CD4-positive, alpha-beta T cell treated with Interleukin-21 for 1 hour (primary cell): ENCODE measurements around the gene LEKR1.
"Not testable (repeated sequence)": the region's sequence is repeated elsewhere in the genome, so short reads cannot be mapped to it uniquely, and the experiment has no call there.

Source experiments
- DNase-seq: peaks from one replicate; pipeline ENCODE4 v3.0.0-alpha.2; 2020

LEKR1 gene

GRCh38 chr3:156808025-156808424, 18.1 kb upstream of the LEKR1 start:
- no peak for DNase-seq

- no peak for DNase-seq
Observed at GRCh38 chr3:156811089-156811862, 14.9 kb upstream of the LEKR1 start.

DNA sequence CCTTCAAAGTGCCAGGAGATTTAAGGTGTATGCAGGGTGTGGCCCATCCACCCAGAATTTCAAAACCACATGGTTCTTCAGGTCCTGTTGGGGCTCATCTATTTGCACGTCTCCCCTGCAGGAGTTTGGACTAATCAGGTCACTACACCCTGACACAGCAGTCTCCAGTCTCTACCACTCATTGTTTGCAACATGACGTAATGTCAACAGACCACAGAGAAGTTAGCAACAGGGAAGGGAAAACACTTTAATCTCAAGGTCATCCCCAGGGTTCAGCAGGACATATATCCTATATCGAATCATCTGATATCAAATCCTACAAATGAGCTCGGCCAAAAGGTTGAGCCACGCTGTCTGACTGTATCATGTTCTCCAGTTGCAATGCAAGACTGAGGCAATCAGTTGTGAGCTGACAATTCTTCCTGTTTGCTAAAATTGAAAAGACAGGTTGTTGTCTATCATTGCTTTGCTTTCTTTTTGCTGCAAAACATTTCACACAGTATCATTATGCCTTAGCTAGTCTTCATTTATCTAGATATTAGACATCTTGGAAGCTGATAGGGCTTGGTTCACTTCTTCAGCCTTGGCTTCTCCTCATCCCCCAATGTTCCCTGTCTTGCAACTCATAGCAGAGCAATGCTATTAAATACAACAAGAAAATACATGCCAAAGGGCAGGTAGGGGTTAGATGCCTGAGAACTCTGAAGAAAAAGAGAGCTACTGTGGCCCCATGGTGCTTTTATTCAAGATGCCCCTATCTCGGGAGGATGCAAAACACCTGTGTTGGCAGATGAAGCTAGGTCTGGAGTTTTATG, 13.4 kb upstream of the LEKR1 start:
- DNase-seq: no peak

- DNase-seq: no peak
Observed at GRCh38 chr3:156814295-156814694, 11.9 kb upstream of the LEKR1 start.

DNA sequence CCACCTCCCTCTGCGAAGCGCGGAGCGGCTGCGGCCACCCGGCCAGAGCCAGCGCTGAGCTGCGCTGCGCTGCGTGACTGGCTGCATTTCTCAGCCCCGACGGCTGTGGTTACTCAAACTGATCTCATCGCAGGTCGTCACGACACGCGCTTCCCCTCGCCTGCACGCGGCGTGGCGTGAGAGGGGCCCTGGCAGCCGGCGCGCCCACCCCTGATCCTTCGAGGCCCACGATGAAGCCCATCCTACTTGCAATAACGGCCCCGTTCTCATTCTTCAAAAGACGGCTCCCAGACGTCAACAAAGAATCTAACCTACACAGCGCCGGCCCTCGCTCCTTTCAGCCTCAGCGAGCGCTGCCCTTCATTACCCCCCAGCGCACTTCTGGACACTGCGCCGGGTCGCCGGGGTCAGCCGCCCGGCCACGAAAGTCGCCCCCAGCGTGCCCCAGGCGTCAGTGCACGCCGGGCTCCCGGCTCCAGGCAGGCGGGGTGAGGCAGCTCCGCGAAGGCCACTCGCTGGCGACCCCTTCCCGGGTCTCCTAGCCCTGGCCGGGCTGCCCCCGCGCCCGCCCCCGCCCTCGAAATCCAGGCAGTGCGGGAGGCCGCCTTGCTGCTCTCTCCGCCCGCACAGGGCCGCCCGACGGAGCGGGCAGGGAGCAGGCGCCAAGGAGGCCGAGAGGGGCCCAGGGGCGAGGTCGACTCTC, 9.9 kb upstream of the LEKR1 start:
- peak; percentile 21 for DNase-seq

GRCh38 chr3:156816794-156817645, 9.1 kb upstream of the LEKR1 start:
- peak; percentile 80 for DNase-seq

DNA sequence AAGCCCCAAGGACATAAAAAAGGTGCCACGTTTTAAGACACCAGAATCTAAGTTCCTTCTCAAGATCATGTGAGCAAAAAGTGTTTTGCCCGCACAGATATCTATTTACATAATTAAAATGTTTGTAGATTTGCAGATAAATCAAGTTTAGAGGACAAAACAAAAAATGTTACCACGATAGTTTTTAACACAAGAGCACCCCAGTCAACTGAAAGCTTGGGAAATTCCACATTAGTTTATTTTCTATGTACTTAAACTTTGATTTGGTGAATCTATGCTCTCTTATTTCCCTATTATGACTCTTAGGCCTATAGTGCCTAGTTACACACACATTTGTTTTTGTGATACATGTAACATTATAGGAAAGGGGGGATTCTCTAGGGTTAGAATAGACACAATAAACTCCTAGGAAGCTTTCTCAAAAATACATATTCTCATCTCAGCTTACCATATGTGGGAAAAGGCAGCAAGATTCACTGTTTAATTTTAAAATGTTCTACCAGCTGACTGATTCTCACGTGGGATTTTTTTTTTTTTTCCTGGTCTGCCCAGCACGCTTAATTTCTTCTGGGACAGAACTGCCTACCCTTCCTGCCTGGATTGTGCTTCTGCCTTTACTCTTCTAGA, 8.4 kb upstream of the LEKR1 start:
- DNase-seq: no peak

GRCh38 chr3:156818273-156818651, 7.9 kb upstream of the LEKR1 start:
- DNase-seq: no peak

DNA sequence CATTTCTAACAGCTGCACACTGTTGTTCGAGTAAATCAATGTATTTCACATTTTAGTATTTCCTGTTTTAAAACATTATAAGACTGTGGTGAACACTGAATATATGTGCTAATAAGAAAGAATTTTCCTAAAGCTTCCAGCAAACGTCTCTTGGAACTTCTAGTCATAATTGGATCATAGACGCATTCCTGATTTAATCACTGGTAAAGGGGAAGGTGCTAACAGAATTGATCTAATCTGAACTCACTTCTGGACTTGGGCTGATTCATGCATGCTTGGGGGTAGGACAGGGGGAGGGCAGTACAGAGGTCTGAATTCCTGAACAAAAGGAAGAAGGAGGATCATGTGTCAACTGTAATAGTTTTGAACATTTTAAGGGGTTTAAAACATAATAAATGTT, 7.3 kb upstream of the LEKR1 start:
- no peak for DNase-seq

- no peak for DNase-seq
Observed at GRCh38 chr3:156819842-156820691, 6.1 kb upstream of the LEKR1 start.

GRCh38 chr3:156820692-156821080, 5.5 kb upstream of the LEKR1 start:
- no peak for DNase-seq

DNA sequence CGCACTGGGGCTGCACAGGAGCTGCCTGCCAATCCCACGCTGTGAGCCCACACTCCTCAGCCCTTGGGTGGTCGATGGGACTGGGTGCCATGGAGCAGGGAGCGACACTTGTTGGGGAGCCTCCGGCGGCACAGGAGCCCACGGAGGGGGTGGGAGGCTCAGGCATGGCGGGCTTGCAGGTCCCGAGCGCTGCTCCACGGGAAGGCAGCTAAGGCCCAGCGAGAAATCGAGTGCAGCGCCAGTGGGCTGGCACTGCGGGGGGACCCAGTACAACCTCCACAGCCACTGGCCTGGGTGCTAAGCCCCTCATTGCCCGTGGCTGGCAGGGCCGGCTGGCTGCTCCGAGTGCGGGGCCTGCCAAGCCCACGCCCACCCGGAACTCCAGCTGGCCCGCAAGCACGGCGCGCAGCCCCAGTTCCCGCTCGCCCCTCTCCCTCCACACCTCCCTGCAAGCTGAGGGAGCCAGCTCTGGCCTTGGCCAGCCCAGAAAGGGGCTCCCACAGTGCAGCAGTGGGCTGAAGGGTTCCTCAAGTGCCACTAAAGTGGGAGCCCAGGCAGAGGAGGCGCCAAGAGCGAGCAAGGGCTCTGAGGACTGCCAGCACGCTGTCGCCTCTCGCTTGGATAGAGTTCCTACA, 3.4 kb upstream of the LEKR1 start:
- not testable (repeated sequence) for DNase-seq

DNA sequence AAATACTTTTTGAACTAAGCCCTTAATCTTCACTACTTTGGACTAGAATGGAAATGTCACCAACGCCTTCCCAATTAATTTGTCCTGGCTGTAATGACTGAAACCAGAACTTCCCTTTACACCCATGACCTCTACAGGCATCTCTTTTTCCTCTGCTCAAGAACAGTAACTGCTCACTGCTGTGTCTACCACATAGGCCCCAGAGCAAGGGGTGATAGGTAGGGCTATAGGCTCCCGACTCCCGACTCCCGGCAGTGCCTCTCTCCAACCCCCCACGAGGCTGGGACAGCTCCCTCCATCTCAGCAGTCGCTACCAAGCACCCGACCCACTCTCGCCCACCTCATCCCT, 384 bp upstream of the LEKR1 start:
- no peak for DNase-seq

DNA sequence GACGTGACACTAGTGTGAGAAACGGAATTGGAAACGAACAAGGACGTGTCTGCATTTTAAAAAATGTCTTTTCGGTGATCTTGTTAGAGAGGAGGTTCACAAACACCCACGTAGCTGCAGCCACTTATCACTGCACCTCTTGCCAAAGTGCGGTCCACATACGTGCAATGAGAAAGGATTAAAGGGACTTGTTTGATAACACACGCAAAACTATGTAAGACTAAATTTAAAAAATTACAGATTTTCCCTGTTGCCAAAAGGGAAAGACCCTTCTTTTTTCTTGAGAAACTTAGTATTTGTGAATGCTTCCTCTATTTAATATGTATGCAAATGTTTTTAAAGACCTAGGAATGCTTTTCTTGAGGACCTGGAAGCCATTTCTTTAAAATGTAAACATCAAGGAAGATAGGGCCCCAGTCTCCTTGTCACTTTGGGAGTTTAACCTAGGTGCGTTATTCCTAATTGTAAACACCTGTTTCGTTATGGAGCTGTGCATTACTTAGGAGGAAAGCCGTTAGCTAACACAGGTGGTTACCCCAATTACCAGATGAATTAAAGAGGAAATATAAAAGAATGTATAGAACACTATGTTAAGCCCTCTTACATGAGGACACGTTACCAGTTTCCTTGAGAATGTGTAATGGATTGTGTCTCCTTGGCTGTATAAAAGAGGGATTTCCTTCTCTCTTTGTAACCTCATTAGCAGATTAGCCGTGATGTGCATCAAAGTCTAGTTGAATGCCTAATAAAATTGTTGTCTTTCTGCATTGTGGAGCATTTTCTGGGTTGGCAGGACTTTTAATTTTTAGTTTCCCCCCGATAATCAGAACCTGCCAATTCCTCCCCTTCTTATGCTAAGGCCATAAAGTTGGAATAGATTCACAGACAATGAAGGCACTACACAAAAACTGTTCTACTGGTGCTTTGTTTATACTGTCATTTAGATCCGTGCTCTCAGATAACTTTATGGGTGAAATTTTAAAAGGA, 1.0 kb downstream of the LEKR1 start:
- no peak for DNase-seq

- DNase-seq: no peak
Observed at GRCh38 chr3:156831006-156831405, 4.9 kb downstream of the LEKR1 start.

DNA sequence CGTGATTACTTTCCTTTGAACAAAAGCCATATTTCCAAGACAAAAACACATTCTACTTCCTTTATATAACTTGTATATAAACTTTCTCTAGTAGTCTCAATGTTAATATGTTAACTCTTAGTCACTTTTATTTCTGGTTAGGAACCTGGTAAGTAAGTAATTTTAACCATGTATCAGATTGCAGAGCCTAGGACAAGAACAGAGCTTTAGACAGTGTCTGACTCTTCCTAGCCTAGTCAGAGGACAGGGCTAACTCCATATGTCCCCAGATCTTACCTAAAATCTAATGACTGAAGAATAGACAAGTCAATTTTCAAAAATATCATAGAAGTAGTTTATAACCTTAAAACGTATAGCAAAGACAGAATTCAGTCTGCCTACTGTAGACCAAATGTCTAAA, 8.3 kb downstream of the LEKR1 start:
- no peak for DNase-seq

DNA sequence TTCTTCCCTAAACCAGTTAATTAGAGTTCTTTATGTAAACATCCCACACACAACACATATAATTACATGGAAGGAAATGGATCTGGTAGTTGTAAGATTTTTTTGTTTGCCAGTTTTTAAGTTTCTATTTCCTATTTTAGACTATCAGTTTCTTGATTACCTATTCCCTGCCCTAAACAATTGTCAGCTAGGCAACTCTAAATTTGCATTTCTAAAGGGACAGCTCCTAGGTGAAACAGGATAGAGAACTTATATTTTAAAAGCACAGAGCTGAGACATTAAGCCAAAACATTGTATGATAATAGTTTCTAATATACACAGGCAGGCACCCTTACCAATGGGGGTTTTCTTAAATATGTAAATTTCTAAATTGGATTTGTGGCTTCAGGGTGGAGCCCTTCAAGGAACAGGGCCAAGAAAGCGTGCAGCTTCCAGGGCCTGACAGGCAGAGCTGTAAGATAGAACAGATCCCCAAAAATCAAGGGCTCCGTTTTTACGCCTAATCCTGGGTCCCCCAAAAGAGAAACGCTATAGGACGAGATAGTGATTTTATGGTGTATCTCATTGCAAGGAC, 8.9 kb downstream of the LEKR1 start:
- DNase-seq: no peak

DNA sequence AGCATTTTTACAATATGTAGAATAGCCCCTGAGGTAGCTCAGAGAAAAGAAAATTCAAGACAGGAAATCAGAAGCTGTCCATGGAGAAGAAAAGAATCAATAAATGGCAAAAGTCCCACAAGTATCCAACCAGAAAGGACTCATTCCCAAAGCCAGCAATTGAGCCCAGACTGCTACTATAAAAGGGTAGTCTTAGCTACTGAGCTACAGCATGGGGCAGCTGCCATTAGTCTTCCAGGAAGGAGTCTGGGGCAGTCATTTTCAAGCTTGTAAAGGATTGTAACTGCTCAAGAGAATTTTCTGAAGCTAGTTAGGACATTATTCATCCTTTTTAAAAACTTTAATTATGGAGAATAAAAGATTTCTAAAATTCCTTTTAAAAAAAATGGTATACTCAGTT, 10.5 kb downstream of the LEKR1 start:
- DNase-seq: no peak

- DNase-seq: no peak
Observed at GRCh38 chr3:156837115-156837514, 11.0 kb downstream of the LEKR1 start.
